ENCODE results near the gene ECSCR.

The ECSCR gene

GRCh38 chr5:139468421-139468931 lies 5.9 kb upstream of the ECSCR start:
- no peak for DNase-seq (ENCODE audit: low read depth)
- TF ChIP-seq CTCF (IDR thresholded peaks at IDR 0.05; ENCODE audit: control insufficient read depth, extremely low read depth, insufficient read depth) = no peak
- H3K4me3 ChIP-seq (ENCODE audit: low read depth, low read length) = no peak overlapping the region

- DNase-seq (ENCODE audit: low read depth) = no peak
- no peak for TF ChIP-seq CTCF (IDR thresholded peaks at IDR 0.05; ENCODE audit: control insufficient read depth, extremely low read depth, insufficient read depth)
- no peak overlapping the region for H3K4me3 ChIP-seq (ENCODE audit: low read depth, low read length)
Observed at GRCh38 chr5:139461698-139462097, 845 bp downstream of the ECSCR start.

GRCh38 chr5:139461176-139461575 lies 1.4 kb downstream of the ECSCR start:
- DNase-seq (ENCODE audit: low read depth) = no peak
- TF ChIP-seq CTCF (IDR thresholded peaks at IDR 0.05; ENCODE audit: control insufficient read depth, extremely low read depth, insufficient read depth) = no peak

GRCh38 chr5:139460455-139460854 lies 2.1 kb downstream of the ECSCR start:
- no peak overlapping the region for H3K4me3 ChIP-seq (ENCODE audit: low read depth, low read length)
- DNase-seq (ENCODE audit: low read depth) = no peak
- TF ChIP-seq CTCF (IDR thresholded peaks at IDR 0.05; ENCODE audit: control insufficient read depth, extremely low read depth, insufficient read depth) = no peak

More at GRCh38 chr5:139461176-139461575, 1.4 kb downstream of the ECSCR start:
- no peak overlapping the region for H3K4me3 ChIP-seq (ENCODE audit: low read depth, low read length)

- DNase-seq (ENCODE audit: low read depth) = no peak
- no peak overlapping the region for H3K4me3 ChIP-seq (ENCODE audit: low read depth, low read length)
- TF ChIP-seq CTCF (IDR thresholded peaks at IDR 0.05; ENCODE audit: control insufficient read depth, extremely low read depth, insufficient read depth) = no peak
Observed at GRCh38 chr5:139459451-139459934, 3.0 kb downstream of the ECSCR start.

GRCh38 chr5:139458580-139459407 lies 3.7 kb downstream of the ECSCR start:
- DNase-seq (ENCODE audit: low read depth) = no peak
- H3K4me3 ChIP-seq (ENCODE audit: low read depth, low read length) = no peak overlapping the region
- no peak for TF ChIP-seq CTCF (IDR thresholded peaks at IDR 0.05; ENCODE audit: control insufficient read depth, extremely low read depth, insufficient read depth)

Data from LNCaP clone FGC (cell line).